Frontal cortex (tissue), 4 donors: Measurements from ENCODE around the gene RNF128. TPM values are rescaled to one million over a fixed set of nuclear protein-coding genes. Genes with fewer than 3 reads are reported as not detected.

ENCODE experiments used
- DNase-seq, 2 donors: peaks; one replicate each; pipeline ENCODE4 v3.0.0; 2012; ENCODE audit warnings: low spot score in 2 of 2
- FAIRE-seq: peaks from 2 replicates; lab custom pipeline; 2012; peaks lifted over from hg19 to GRCh38; lab: Jason Lieb, UNC
- total RNA-seq: library from RNA; depleted of rRNA; stranded (reverse); fragments of >200 nt; gene quantifications from one replicate; pipeline ENCODE4 v1.2.3, GENCODE V29; 2014
- donor health status: control.
- donor health status: control.
- donor health status: control.

Gene RNF128, protein sequence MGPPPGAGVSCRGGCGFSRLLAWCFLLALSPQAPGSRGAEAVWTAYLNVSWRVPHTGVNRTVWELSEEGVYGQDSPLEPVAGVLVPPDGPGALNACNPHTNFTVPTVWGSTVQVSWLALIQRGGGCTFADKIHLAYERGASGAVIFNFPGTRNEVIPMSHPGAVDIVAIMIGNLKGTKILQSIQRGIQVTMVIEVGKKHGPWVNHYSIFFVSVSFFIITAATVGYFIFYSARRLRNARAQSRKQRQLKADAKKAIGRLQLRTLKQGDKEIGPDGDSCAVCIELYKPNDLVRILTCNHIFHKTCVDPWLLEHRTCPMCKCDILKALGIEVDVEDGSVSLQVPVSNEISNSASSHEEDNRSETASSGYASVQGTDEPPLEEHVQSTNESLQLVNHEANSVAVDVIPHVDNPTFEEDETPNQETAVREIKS
- total RNA-seq = 1.6 TPM

DNA sequence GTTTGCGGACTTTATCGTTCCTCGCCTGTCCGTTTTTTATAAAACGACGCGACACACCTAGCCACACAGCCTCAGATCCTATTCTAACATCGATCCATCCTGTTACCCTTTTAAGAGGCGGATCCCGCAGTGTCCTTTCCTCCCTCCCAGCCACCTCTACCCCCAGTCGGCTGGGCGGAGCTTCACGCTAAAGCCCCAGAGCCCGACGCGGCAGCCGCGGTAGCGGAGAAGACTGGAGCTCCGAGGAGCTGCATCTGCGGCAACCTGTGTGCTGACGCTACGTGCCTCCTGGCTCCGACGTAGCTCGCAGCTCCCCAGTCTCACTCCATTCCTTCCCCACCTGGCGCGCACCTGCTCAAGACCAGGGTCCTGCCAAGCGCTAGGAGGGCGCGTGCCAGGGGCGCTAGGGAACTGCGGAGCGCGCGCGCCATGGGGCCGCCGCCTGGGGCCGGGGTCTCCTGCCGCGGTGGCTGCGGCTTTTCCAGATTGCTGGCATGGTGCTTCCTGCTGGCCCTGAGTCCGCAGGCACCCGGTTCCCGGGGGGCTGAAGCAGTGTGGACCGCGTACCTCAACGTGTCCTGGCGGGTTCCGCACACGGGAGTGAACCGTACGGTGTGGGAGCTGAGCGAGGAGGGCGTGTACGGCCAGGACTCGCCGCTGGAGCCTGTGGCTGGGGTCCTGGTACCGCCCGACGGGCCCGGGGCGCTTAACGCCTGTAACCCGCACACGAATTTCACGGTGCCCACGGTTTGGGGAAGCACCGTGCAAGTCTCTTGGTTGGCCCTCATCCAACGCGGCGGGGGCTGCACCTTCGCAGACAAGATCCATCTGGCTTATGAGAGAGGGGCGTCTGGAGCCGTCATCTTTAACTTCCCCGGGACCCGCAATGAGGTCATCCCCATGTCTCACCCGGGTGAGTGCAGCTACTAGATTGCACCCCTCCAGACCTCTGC is at the start of gene RNF128:
TSS of gene RNF128 (plus strand) at position 217 of the 953 bp plus-strand sequence. CDS start at position 430, 213 bp downstream.
- FAIRE-seq (no peak), DNase-seq (peak in 1 of 2 donors; percentile 25)

DNA sequence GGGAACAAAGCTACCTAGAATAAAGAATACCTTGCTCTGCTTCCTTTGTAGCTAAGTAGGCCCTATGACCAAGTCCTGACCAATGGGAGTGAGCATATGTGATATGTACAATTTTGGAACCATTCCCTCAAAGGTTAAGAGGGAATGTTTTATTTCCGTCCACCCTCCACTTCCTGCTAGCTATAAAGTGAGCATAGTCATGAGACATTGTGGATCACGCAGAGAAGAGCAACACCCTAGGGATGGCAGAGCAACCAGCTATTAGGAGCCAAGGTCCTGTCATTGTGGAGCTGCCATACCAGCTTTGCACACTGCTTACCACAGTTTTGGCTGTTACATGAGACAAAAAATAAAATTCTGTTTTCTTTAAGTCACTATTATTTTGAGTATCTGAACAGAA is 45.8 kb upstream of the RNF128 start:
- no peak for DNase-seq
- no peak for FAIRE-seq

DNA sequence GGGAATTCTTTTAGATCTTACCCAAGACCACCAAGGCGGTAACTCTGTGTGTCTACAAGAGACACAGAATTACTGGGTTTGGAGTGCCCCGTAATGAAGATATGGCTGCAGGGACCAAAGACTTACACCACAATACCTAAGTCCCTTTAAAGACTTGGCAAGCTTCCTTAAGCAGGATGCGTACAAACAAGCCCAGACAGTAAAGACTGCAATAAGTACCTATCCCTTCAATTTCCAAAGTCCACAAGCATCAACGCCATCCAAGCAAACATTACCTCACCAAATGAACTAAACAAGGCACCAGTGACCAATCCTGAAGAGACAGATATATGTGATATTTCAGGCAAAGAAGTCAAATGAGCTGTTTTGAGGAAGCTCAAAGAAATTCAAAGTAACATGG is 42.3 kb upstream of the RNF128 start:
- no peak for FAIRE-seq
- DNase-seq = no peak

DNA sequence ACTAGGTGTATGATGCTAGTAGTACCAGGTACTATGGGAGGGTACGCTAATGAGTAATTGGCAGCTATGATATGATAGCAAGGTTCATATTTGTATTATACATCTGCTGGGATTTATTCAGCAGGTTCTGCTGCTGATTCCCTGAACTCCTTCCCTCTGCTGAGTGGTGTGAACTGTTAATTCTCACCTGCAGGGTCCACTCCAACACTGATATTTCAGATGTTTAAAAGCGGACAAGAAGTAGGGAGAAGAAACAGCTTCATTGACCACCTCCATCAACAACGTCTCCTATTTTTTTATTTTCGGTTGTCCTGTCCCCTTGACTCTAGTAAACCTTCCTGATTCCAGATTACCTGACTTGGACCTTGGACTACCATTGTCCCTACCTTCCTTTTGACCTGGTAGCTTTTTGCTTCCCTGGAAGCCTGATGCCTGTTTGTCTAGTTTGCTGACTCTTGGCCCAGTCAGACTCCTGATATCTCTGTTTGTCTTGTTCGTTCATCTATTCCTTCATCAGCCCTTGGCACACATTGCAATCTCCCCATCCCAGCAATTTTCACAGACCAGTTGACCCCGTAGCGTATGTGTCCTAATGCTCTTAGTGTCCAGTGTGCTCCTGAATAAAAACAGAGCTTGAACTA is 34.0 kb upstream of the RNF128 start:
- no peak for DNase-seq
- FAIRE-seq = no peak

DNA sequence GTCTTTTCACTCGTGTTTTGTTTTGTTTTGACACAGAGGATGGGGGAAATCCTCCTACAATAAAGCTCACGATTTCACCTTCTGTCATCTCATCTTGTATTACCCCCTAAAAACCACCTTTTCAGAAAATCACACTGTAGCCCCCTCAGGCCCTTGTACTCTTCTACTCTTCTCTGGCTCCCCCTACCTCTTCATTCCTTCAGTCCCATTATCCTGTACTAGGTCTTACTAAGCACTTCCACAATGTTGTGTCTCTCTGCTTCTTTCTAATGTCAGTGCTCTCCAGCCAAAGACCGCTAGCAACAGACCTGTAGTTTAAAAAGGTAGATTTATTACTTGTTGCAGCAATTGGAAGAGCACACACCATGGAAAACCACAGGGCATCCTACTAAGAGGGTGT is 30.0 kb upstream of the RNF128 start:
- DNase-seq = no peak
- no peak for FAIRE-seq

DNA sequence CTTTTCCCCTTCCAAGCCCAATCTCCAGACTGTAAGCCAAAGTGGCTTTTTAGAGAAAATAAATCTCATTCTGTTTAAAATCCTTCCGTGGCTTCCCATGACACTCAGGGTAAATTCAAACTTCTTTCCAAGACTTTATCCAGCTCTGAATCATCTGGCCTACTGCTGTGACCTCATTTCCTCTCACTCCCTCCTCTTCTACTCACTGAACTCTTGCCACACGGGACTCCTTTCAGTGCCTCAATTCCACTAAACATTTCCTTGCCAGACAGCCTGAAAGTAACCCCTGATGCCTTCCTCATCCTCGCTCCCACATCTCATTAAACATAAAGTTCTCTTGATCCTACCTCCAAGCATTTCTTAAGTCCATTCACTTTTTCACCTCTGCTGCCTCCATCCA is 27.8 kb upstream of the RNF128 start:
- FAIRE-seq (no peak), DNase-seq (no peak)

DNA sequence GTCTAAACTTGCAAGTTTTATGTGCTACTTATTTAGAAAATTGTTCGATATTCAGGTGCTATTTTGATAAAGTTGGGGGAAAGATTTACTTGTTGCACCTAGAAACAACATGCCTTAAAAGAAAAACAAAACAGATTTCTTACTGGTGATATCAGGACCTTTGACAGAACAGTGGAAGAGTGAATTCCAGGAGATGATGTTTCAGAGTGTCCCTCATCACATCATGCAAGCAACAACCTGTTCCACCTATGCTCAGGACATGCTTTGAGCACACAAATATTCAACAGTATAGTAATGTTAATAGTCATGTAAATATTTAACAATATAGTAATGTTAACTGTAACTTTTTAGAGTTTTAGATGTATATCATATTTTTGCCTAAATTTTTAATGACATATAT is 23.9 kb upstream of the RNF128 start:
- no peak for FAIRE-seq
- no peak for DNase-seq

DNA sequence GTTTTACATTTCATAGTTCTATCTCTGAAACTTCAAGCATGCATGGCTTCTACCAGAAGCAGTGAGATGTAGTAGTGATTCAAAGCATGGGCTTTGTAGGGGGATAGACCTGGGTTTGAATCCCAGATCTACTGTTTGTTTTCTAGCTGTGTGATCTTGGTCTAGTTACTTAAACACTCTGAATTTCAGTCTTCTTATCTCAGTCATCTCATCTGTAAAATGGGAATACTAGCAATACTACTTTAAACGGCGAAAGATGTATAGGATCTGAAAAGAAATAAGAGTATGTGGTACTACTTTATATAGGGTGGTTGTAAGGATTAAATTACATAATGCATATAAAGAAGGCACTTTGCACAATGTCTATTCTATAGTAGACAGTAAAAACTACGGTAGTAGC is 20.0 kb upstream of the RNF128 start:
- no peak for FAIRE-seq

DNA sequence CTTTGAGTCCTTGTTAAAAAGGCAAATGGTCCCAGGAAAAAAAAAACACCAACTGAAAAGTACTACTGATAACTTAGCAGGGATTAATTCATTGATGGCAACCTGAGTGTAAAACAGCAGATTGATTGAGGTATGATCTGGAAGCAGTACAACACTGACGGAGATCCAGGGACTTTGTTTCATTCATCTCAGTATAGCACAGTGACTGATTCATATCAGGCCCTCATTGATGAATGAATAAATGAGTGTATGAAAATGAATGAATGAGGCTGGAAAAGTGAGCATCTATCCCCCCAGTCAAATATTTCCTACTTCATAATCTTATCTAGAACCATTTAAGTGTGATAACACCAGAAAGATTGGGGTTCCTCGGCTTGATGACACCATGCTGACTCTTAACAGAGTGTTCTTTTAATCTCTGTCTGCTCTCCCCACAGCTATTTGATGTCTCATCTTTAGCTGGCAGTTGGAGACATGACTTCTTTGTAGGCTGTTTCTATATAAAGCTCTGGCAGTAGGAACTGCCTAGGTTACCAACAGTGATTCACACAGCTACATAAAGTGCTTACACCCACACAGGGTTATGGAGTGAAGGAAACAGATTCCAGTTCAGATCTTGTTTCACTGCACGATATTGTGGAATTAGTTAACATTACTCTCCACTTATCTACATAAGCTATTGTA is 18.6 kb upstream of the RNF128 start:
- FAIRE-seq = no peak
- DNase-seq = no peak

More for the DNA sequence above, 20.0 kb upstream of the RNF128 start:
- no peak for DNase-seq

DNA sequence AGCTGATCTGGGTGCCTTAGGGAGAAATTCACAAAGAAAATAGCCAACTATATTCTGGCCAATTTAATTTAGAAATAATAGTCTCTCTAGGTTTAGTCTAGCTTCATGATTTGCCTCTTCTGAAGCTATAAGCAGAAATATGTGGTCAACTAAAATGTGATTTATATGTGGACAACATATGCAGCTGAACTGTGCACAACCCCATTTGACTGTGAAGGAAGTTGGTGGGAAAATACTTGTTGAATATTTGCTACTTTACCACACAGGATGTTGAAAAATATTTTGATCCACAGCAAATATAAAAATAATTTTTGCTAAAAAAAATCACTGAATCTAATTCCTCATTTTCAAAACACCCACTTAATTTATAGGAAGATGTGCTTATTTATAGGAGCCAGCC is 15.7 kb upstream of the RNF128 start:
- DNase-seq = no peak
- FAIRE-seq = no peak

DNA sequence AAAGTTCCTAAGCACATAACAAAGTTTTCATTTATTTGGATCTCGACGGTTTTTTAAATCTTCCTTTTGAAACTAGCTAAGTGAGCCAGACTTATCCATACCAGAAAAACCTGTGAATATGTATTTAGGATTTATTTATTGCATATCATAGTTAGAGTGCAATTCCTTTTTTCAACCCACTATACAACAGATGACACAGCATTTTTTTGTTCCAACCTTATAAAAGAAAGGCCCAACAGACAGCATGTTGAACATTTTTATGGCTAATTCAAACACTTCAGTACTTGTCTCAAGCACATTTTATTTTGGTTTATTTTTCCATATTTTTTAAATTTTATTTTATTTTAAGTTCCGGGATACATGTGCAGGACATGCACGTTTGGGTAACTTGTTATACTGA is 15.1 kb upstream of the RNF128 start:
- no peak for DNase-seq
- no peak for FAIRE-seq

DNA sequence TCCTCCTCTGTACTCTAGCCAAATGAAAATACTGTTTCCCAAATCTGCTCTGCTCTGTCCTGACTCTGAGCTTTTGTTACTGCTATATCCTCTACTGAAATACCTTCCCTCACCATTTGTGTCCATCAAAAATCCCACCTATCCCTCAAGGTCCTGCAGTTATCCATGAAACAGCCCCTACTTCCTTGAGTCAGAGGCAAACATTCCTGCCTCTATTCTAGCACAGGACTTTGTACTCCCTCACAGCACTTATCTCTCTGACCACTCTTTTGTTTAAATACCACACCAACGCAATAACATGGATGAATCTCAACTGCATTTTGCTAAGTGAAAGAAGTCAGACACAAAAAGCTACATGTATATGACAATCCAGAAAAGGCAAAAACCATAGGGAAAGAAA is 10.5 kb upstream of the RNF128 start:
- no peak for FAIRE-seq
- DNase-seq = no peak

DNA sequence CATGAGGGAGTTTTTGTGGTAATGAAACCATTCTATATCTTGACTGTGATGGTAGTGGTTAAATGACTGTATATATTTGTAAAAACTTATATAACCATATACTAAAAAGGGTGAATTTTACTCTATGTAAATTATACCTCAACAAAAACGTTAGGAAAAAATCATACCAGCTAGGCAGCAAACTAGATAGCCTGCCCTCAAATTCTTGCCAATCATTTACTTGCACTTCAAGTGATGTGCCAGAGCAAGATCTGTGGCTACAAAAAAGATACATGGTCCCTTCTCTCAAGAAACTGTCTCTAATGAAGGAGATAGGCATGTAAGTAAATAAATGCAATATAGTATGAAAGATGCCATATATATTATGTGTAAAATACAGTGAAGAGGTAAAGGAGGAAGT is 10.0 kb upstream of the RNF128 start:
- DNase-seq = no peak
- no peak for FAIRE-seq

DNA sequence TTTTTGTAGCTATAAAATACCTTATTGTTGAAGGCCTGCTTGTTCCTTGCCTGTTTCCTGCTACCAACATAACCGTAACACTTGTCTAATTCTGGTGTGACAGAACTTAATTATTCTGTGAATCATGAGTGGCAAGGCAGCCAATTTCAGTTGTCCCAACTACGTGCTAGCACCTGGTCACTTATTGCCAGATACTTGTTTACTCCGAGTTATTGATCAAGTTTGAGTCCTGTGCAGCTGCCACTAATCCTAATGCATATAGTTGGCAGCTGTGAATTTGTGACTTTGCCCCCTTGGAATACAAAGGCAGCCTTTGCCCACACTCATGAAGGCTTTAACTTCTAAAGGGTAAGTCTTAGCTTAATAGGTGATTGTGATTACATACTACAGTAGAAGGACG is 7.8 kb upstream of the RNF128 start:
- DNase-seq = no peak
- FAIRE-seq = no peak

DNA sequence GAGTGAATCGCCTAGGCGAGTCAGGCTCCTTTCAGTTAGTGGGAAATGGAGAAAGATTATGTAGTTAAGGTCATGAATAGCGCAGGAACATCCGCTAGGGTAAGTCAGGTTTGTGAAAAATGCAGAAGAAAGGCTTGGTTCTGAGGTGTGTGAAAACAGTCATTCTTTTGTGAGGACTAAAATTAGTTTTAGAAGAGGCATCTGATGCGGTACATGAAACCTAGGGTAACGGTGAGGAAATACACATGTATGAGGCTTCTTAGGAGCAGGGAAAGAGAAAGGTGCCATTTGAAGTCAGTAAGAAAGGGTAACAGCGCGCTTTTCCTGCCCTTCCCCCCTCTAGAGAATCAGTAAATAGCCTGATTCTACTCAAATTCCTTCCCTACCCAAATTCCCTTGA is 570 bp upstream of the RNF128 start:
- no peak for DNase-seq

DNA sequence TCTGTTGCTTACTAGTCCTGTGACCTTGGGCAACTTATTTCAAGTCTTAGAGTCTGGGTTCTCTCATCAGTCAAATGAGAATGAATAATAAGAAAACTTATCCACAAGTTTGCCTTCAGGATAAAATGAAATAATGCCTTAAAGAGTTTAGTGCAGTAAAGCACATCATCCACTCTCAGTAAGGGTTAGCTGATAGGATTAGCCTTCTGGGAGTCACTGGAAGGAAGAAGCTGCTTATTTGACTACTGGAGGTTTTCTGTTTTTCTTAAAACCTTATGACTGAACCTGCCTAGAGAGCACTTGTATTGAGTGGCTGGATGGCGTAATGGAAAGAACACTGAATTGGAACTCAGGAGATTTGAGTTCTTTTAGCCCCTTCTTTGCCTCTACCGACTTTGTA is 1.8 kb downstream of the RNF128 start:
- DNase-seq (no peak), FAIRE-seq (no peak)

More for the DNA sequence above, 570 bp upstream of the RNF128 start:
- no peak for FAIRE-seq

DNA sequence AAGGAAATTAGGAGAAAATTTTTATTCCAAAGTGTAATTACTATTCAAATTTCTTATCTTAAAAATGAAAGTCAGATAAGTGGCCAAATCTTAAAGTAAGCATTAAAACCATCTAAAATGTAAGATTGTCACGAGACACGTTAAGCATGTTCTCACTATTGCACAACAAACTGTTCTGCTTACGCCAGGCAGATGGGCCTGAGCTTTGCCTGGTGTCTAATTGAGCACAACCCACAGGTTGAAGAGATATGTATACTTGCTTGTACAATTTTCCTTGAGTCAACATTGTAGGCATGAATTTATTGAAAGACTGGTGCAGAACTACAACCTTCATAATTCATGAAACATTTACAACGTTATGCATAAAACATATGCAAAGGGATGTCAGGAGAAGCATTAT is 3.9 kb downstream of the RNF128 start:
- no peak for FAIRE-seq
- no peak for DNase-seq

DNA sequence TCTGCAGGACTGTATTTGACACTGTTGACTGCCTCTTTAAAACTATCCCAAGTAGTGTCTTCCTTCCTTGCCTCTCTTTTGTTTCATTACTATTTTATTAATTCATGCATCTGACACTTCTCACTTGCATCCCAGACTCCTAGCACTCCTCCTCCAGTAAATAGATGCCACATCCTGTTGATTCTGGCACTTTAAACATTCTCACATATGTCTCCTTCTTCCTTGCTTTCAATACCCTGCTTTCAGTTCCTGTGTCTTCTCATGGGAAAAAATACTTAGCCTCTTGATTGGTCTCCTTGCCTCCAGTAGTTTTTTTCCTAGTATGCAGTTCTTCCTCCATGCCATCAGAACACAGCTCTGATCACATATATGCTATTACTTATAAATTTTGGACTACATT is 5.1 kb downstream of the RNF128 start:
- no peak for DNase-seq
- no peak for FAIRE-seq

DNA sequence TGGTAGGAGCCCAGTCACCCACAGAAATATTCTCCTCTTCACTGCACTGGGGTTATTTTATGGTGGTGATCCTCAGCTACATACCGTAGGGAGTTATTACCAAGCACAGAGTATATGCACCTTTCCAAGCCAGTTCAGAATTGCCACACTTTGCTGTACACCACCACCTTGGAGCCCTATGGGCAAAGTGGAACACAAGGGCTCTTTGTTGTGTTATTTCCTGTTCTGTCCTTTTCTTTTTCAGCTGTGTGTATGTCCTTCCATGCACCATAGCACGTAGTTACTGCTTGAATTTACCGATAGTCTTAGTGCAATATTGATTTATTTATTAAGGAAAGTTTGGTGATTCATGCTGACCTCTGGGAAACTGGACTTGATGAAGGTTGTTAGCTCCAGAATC is 8.3 kb downstream of the RNF128 start:
- FAIRE-seq = no peak
- no peak for DNase-seq

DNA sequence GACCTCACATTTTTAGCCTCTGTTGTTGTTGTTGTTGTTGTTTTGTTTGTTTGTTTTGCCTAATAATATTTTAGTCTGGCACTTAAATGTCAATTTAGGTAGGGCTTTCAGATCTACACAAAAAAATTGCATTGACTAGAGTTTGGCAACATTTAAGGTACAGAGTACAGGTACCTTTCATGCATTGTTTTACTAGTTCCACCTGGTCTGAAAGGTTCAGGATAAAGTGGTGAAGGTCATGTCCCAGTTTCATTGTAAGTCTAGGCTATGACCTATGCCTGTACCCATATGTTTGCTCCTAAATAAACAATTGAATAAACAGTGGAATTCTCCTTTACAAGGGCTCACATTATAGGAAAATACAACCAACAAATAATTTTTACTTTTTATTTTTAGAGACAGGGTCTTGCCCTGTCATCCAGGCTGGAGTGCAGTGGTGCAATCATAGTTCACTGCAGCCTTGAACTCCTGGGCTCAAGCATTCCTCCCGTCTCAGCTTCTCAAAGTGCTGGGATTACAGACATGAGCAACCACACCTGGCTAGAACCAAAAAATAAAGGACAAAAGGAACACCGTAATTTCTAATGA is 13.8 kb downstream of the RNF128 start:
- no peak for FAIRE-seq
- no peak for DNase-seq
